RWPE2 (cell line): ENCODE results near the gene TAL2.

Experiments
- ATAC-seq: fragments of 200-7000 bp; cut with Tn5 transposase; 3 replicates; pipeline ENCODE4 v1.9.1; 2021; ENCODE audit warnings: low read depth
- DNase-seq: peaks from one replicate; pipeline ENCODE4 v3.0.0-alpha.2; 2020; ENCODE audit warnings: low spot score
- H3K27ac ChIP-seq: fragments of 450-650 bp; 2 replicates; pipeline ENCODE4 v1.5.1; 2017; ENCODE audit warnings: mild to moderate bottlenecking; ENCODE audit not compliant: poor library complexity, severe bottlenecking
- H3K27me3 ChIP-seq: fragments of 250-450 bp; sonication (Bioruptor Pico); 2 replicates; pipeline ENCODE4 v1.5.1; 2021; ENCODE audit warnings: mild to moderate bottlenecking, moderate library complexity; ENCODE audit not compliant: insufficient read depth, poor library complexity, severe bottlenecking
- H3K36me3 ChIP-seq: fragments of 250-450 bp; sonication (Bioruptor Pico); 2 replicates; pipeline ENCODE4 v1.5.1; 2020; ENCODE audit warnings: low read depth, mild to moderate bottlenecking, moderate library complexity
- H3K4me1 ChIP-seq: fragments of 250-450 bp; sonication (Bioruptor Pico); 2 replicates; pipeline ENCODE4 v1.5.1; 2021; ENCODE audit warnings: mild to moderate bottlenecking, moderate library complexity; ENCODE audit not compliant: insufficient read depth, poor library complexity, severe bottlenecking
- H3K4me3 ChIP-seq: fragments of 250-450 bp; sonication (Bioruptor Pico); 2 replicates; pipeline ENCODE4 v1.5.1; 2021; ENCODE audit warnings: mild to moderate bottlenecking, moderate library complexity; ENCODE audit not compliant: severe bottlenecking
- H3K9me3 ChIP-seq: fragments of 250-450 bp; sonication (Bioruptor Pico); 2 replicates; pipeline ENCODE4 v1.5.1; 2021; ENCODE audit warnings: mild to moderate bottlenecking, moderate library complexity; ENCODE audit not compliant: severe bottlenecking
- TF ChIP-seq, protein P1 (sequence below): fragments of 450-650 bp; IDR thresholded peaks from one replicate; pipeline ENCODE4 v1.5.1; 2017; ENCODE audit warnings: mild to moderate bottlenecking, moderate library complexity; ENCODE audit not compliant: poor library complexity, severe bottlenecking

TAL2 gene

DNA sequence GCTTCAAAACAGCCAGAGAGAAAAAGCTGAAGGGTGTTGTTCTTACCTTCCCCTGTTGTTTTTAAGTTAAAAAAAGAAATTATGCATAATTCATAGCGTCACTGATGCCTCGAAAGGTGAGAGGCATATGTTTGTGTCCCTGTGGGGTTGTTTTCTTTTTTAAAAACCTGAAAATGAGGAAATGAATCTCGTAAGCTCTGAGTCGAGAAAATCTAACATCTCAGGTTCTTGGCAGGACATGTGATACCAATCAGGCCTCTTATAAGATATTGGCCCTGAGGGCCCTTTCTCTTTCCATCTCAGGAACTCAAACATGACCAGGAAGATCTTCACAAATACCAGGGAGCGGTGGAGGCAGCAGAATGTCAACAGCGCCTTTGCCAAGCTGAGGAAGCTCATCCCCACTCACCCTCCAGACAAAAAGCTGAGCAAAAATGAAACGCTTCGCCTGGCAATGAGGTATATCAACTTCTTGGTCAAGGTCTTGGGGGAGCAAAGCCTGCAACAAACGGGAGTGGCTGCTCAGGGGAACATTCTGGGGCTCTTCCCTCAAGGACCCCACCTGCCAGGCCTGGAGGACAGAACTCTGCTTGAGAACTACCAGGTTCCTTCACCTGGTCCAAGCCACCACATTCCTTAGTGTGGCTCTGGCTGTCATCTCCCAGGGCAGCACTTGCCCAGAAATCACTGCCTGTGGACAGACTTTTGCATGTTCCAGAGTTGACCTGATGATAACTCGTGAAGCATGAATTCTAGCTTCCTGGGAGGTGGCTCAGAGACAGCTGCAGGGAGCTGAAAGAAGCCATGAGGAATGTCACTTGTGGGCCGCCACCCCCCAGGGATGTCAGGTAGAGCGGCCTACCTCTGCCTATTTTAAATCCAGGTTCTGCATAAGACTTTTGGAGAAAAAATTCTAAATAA, at the start of gene TAL2:
Gene TAL2 (plus strand): TSS at position 274 of the 921 bp plus-strand sequence. CDS start 40 bp downstream, at position 314.
- H3K27ac ChIP-seq = no peak within 1 kb of the TSS
- no peak within 1 kb of the TSS for H3K4me3 ChIP-seq
- TF ChIP-seq, protein P1, sequence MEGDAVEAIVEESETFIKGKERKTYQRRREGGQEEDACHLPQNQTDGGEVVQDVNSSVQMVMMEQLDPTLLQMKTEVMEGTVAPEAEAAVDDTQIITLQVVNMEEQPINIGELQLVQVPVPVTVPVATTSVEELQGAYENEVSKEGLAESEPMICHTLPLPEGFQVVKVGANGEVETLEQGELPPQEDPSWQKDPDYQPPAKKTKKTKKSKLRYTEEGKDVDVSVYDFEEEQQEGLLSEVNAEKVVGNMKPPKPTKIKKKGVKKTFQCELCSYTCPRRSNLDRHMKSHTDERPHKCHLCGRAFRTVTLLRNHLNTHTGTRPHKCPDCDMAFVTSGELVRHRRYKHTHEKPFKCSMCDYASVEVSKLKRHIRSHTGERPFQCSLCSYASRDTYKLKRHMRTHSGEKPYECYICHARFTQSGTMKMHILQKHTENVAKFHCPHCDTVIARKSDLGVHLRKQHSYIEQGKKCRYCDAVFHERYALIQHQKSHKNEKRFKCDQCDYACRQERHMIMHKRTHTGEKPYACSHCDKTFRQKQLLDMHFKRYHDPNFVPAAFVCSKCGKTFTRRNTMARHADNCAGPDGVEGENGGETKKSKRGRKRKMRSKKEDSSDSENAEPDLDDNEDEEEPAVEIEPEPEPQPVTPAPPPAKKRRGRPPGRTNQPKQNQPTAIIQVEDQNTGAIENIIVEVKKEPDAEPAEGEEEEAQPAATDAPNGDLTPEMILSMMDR = no peak
- no peaks in the 10 kb centered on the region for H3K27me3 ChIP-seq
- no peaks in the 10 kb centered on the region for H3K9me3 ChIP-seq
- no peak for ATAC-seq
- no peaks in the 10 kb centered on the region for H3K36me3 ChIP-seq
- no peaks in the 10 kb centered on the region for H3K4me1 ChIP-seq
- DNase-seq = no peak

DNA sequence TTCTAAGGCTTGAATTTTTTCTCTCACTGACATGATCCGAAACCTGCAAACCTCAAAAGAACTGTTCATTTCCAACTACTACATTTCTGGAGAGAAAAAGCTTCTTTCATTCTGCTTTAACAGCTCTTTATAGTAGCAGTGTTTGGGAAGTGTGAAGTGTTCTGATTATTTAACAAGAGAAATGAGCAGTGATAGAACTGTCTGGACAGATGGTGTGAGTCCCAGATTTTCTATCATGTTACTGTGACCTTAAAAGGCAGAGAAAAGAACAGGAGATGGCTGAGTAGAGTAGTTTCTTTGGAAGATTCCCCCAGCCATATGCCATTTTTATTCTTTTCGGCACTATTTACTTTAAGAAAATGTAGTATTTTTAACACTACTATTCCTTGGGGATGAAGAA, 41.3 kb upstream of the TAL2 start:
- TF ChIP-seq, protein P1 = no peak
- Histone ChIP-seq H3K9me3 (no peaks in the 10 kb centered on the region), H3K4me3 (no peak overlapping the region), H3K36me3 (no peaks in the 10 kb centered on the region), H3K27ac (no peak overlapping the region), H3K27me3 (no peaks in the 10 kb centered on the region), H3K4me1 (no peaks in the 10 kb centered on the region)
- no peak for DNase-seq
- ATAC-seq = no peak

DNA sequence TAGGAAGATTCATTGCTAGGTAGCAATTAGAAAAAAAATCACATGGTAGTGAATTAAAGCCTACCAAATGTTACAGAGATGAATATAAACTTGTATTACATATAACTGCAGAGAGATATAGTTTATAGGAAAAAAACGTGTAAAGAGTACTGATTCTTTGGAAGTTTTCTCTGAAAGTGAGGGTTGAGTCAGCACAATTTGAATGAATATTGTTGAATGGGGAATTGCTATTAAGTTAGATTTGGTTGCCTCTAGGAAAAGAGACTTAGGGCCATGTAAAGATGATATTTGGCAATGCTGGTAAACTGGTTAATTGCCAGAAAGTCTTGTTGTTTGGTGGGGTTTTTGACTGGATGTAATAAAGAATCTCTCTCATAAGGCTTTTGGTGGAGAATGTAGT, 37.2 kb upstream of the TAL2 start:
- no peaks in the 10 kb centered on the region for H3K9me3 ChIP-seq
- TF ChIP-seq, protein P1 = no peak
- H3K27me3 ChIP-seq = no peaks in the 10 kb centered on the region
- no peaks in the 10 kb centered on the region for H3K36me3 ChIP-seq
- DNase-seq (no peak), ATAC-seq (no peak)
- no peak overlapping the region for H3K4me3 ChIP-seq
- no peaks in the 10 kb centered on the region for H3K4me1 ChIP-seq
- H3K27ac ChIP-seq = no peak overlapping the region

DNA sequence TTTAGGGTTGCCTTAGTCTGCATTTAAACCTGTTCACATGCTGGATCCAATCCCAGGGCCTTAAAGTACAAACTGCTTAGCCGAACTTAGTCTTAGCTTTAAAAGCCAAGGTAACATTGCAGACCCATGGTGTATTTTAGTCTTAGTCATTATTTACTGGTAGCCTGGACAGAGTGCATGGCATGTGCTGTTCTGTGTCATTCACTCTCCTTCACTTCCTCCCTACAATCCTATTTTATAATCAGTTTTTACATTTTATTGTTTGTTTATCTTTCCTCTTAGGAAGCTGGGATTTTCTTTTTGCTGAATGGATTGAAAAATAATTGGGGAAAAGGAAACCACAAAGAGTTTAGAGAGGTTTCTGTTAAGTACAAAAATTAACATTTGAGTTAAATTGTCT, 29.4 kb upstream of the TAL2 start:
- Histone ChIP-seq H3K36me3 (no peaks in the 10 kb centered on the region), H3K27me3 (no peaks in the 10 kb centered on the region), H3K4me3 (no peak overlapping the region), H3K4me1 (no peaks in the 10 kb centered on the region), H3K9me3 (no peaks in the 10 kb centered on the region), H3K27ac (no peak overlapping the region)
- DNase-seq = no peak
- TF ChIP-seq, protein P1 = no peak
- ATAC-seq = no peak

DNA sequence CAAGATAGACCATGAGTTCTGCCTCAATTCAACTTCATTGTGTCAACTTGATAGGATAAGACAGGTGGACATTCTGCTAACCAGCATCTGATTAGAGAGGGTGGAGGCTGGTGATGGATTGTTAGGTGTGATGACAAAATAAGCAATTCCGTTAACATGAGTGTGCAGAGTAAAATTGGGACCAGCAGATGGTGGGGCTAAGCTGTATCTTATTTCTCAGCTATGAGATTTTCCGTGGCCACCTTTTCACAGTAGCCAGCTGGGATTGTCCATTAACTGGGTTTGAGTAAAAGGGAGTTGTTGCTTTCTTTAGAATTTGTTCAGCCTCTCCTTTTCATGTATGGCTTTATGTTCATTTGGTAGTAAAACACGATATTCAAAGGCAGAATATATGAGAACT, 28.8 kb upstream of the TAL2 start:
- Histone ChIP-seq H3K36me3 (no peaks in the 10 kb centered on the region), H3K27me3 (no peaks in the 10 kb centered on the region), H3K27ac (no peak overlapping the region), H3K9me3 (no peaks in the 10 kb centered on the region), H3K4me3 (no peak overlapping the region), H3K4me1 (no peaks in the 10 kb centered on the region)
- TF ChIP-seq, protein P1 = no peak
- ATAC-seq = no peak
- no peak for DNase-seq
